KMS-11 (cell line): ENCODE measurements around the gene GRIK2.

Experiments
- H2AFZ ChIP-seq: fragments of 200-600 bp; sonication (generic); 2 replicates; pipeline ENCODE4 v1.6.1; 2016; ENCODE audit warnings: antibody characterized with exemption, mixed run types, low read depth
- H3K27ac ChIP-seq: fragments of 200-600 bp; sonication (generic); 2 replicates; pipeline ENCODE4 v1.6.1; 2016; ENCODE audit warnings: mild to moderate bottlenecking, mixed run types
- H3K27me3 ChIP-seq: fragments of 200-600 bp; sonication (generic); 2 replicates; pipeline ENCODE4 v1.6.1; 2017; ENCODE audit warnings: mild to moderate bottlenecking, low read depth, mixed run types, moderate library complexity; ENCODE audit not compliant: insufficient read depth
- H3K36me3 ChIP-seq: fragments of 200-600 bp; sonication (generic); 2 replicates; pipeline ENCODE4 v1.6.1; 2017; ENCODE audit warnings: mild to moderate bottlenecking, mixed run types; ENCODE audit not compliant: insufficient read depth
- H3K4me1 ChIP-seq: fragments of 200-600 bp; sonication (generic); 2 replicates; pipeline ENCODE4 v1.6.1; 2016; ENCODE audit warnings: mild to moderate bottlenecking, low read depth, mixed run types; ENCODE audit not compliant: poor library complexity, severe bottlenecking
- H3K4me2 ChIP-seq: fragments of 200-600 bp; sonication (generic); 2 replicates; pipeline ENCODE4 v1.7.0; 2016; ENCODE audit warnings: mild to moderate bottlenecking, mixed run types
- H3K4me3 ChIP-seq: fragments of 200-600 bp; sonication (generic); IDR thresholded peaks from 2 replicates; pipeline ENCODE4 v1.6.1; 2017; ENCODE audit warnings: low read depth, low read length, mixed read lengths; ENCODE audit not compliant: insufficient read depth
- H3K79me2 ChIP-seq: fragments of 200-600 bp; sonication (generic); 2 replicates; pipeline ENCODE4 v1.6.1; 2016; ENCODE audit warnings: low read depth, mixed run types; ENCODE audit not compliant: insufficient read depth
- H3K9ac ChIP-seq: fragments of 200-600 bp; sonication (generic); 2 replicates; pipeline ENCODE4 v1.6.1; 2016; ENCODE audit warnings: mild to moderate bottlenecking, mixed run types
- H4K20me1 ChIP-seq: fragments of 200-600 bp; sonication (generic); 2 replicates; pipeline ENCODE4 v1.6.1; 2016; ENCODE audit warnings: mild to moderate bottlenecking, mixed run types; ENCODE audit not compliant: insufficient read depth
- CTCF ChIP-seq: fragments of 200-600 bp; sonication (generic); conservative IDR thresholded peaks from 2 replicates; pipeline ENCODE4 v1.6.1; 2017; ENCODE audit warnings: low read depth, mild to moderate bottlenecking, antibody characterized with exemption, low read length, moderate library complexity, mixed read lengths

The GRIK2 gene

DNA sequence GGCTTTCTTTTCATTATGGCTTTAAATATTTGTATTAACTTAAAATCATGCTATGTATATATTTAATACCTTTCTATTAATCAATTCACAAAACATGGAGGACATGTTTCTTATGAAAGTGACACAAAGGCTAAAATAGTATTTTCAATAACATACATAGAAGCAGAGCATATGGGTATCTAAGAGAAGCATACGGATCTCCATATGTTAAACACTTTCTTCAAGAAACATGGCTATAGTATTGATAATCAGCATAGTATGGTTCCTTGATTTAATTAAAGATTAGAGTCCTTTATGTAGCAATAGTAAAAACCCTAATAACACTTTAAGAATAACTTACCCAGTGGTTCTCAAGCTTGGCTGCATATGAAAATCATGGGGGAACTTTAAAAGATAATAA is 58.5 kb downstream of the GRIK2 start:
- no peaks in the 10 kb centered on the region for H3K79me2 ChIP-seq
- no peaks in the 10 kb centered on the region for H3K27me3 ChIP-seq
- no peak overlapping the region for H3K27ac ChIP-seq
- no peaks in the 10 kb centered on the region for H3K36me3 ChIP-seq
- no peak for TF ChIP-seq CTCF
- no peak overlapping the region for H3K4me3 ChIP-seq
- H3K4me2 ChIP-seq, result no peak overlapping the region
- H3K9ac ChIP-seq, result no peak overlapping the region
- no peak overlapping the region for H2AFZ ChIP-seq
- no peaks in the 10 kb centered on the region for H3K4me1 ChIP-seq
- H4K20me1 ChIP-seq, result no peaks in the 10 kb centered on the region

DNA sequence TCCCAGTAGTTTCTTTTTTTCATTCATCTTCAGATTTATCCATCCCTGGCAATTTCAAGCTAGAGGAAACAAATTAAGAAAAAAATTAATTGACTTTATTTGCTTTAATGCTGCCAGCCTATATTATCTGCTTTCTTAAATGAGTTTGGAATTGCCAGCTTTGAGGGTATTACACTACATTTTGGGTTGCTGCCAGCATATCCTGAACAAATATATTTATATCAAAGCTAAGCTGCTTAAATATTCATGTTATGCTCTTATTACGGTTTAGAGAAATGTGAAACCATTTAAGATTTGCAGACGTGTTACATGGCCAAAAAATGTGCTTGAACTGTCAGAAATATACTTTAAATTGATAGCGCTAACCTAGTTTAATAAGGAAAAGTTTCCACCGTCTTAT is 59.7 kb downstream of the GRIK2 start:
- Histone ChIP-seq H3K27me3 (no peaks in the 10 kb centered on the region), H3K27ac (no peak overlapping the region), H3K79me2 (no peaks in the 10 kb centered on the region), H4K20me1 (no peaks in the 10 kb centered on the region), H3K9ac (no peak overlapping the region), H3K4me2 (no peak overlapping the region), H2AFZ (no peak overlapping the region), H3K36me3 (no peaks in the 10 kb centered on the region), H3K4me3 (no peak overlapping the region), H3K4me1 (no peaks in the 10 kb centered on the region)
- no peak for TF ChIP-seq CTCF

- H3K27ac ChIP-seq, result no peak overlapping the region
- H3K27me3 ChIP-seq, result no peaks in the 10 kb centered on the region
- no peak overlapping the region for H3K4me2 ChIP-seq
- H2AFZ ChIP-seq, result no peak overlapping the region
- no peak overlapping the region for H3K9ac ChIP-seq
- H3K4me1 ChIP-seq, result no peaks in the 10 kb centered on the region
- no peak overlapping the region for H3K4me3 ChIP-seq
- no peak for TF ChIP-seq CTCF
- H3K79me2 ChIP-seq, result no peaks in the 10 kb centered on the region
- no peaks in the 10 kb centered on the region for H3K36me3 ChIP-seq
- no peaks in the 10 kb centered on the region for H4K20me1 ChIP-seq
These were observed 60.7 kb downstream of the GRIK2 start for GRCh38 chr6:101454106-101454676.

DNA sequence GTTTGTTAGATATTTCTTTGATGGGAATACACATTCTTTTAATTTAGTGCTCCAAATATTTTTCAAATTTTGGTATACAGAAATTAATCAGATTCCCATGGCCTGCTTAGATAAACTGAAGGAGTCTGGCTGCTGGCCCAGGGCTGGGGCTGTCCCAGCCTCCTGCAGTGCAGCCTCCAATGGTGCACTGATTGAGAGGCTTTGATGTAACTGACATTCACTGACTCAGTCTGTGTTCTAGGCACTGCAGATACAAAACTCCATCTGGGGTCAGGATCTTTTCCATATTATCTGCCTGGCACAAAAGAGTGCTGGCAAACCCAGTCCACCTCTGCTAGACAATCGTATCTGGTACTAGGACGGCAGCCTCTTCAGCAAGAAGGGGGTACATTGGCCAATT is 64.8 kb downstream of the GRIK2 start:
- H3K4me1 ChIP-seq, result no peaks in the 10 kb centered on the region
- H4K20me1 ChIP-seq, result no peaks in the 10 kb centered on the region
- H3K36me3 ChIP-seq, result no peaks in the 10 kb centered on the region
- no peak overlapping the region for H3K4me2 ChIP-seq
- no peak overlapping the region for H3K9ac ChIP-seq
- H3K4me3 ChIP-seq, result no peak overlapping the region
- TF ChIP-seq CTCF, result no peak
- H3K27ac ChIP-seq, result no peak overlapping the region
- no peaks in the 10 kb centered on the region for H3K79me2 ChIP-seq
- no peaks in the 10 kb centered on the region for H3K27me3 ChIP-seq
- no peak overlapping the region for H2AFZ ChIP-seq
